ENCODE measurements around the gene ASPSCR1. TPM values are rescaled to one million over a fixed set of nuclear protein-coding genes. Genes with fewer than 3 reads are reported as not detected.

ASPSCR1 gene
- total and polyA plus RNA-seq, 2 of the 13 experiments (the other 11 are each of a cell fraction or from before 2014, with no cell fraction given): 274 to 314 TPM

DNA sequence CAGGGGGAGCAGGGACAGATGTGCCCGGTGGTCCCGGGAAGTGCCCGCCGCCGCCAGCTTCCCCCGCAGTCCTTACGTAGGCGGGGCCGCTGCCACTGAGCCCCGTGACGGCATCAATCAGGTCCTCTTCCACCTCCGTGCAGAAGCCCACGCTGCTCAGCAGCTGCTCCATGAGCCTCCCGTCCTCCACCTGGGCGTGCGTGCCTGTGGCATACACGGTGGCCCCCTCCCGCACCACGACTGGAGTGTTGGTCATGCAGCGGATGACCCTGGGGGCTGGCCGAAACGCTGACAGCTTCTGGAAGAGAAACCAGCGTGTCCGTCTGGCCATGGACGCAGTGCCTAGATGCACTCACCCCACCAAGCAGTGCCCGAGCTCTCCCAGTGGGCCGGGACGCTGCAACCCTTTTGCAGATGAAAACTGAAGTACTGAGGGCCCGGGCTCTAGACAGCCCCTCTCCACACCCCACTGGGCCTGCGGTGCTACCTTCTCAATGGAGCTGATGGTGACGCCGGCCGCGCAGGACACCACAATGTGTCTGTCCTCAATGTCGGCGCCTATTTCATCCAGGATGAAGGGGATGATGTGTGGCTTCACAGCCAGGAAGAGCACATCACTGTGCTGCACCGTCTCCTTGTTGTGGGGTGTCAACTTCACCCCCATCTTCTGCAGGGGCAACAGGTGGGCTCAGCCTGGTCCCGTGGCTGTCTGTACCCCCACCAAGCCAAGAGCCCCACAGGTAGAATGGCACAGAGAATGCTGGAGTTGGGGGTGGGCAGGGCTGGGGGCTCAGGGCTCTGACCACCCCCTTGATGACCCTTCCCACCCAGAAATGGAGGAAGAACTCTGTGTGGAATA is 42.4 kb upstream of the ASPSCR1 start:
- Histone ChIP-seq H4K20me1 (ENCODE audit: insufficient read depth, low read length) (peaks cover 5% of the 10 kb centered on the region; the same call in 1 of the 2 replicates), H3K79me2 (ENCODE audit: insufficient read depth, low read length) (peaks cover 19% of the 10 kb centered on the region), H3K27ac (ENCODE audit: extremely low read length, insufficient read depth, low read length) (no peak overlapping the region), H3K9ac (ENCODE audit: insufficient read depth, low read depth, low read length) (peak overlapping the region; percentile 83; the same call in 1 of the 2 replicates), H3K27me3 (ENCODE audit: control insufficient read depth in 1 of 2, insufficient read depth in 2 of 2, low read length in 2 of 2) (peaks cover 9 to 21% of the 10 kb centered on the region in 2 experiments; a peak in 4 of 5 replicates), H3K4me3 (replicated peaks in 1 of 3; ENCODE audit: insufficient read depth in 1 of 3, low read depth in 2 of 3, low read length in 3 of 3) (peak overlapping the region in 1 of 3 experiments; percentile 88; a peak in 2 of 6 replicates), H3K4me2 (ENCODE audit: low read depth, low read length) (peak overlapping the region; percentile 86), H2AFZ (ENCODE audit: low read length) (no peak overlapping the region), H3K36me3 (replicated peaks in 1 of 2; ENCODE audit: control insufficient read depth in 1 of 2, insufficient read depth in 2 of 2, low read length in 2 of 2) (peaks cover 11 to 28% of the 10 kb centered on the region in 2 experiments), H3K4me1 (ENCODE audit: insufficient read depth, low read length) (peaks cover 58% of the 10 kb centered on the region), H3K9me3 (ENCODE audit: low read length) (no peaks in the 10 kb centered on the region)
- no peak for ATAC-seq
- 97% methylated on average over 34 of the region's 38 CpGs for WGBS (ENCODE audit: low lambda C conversion rate)
- intact Hi-C loops (cut with micrococcal nuclease; ENCODE audit: unreplicated experiment) (no loop called here), in situ Hi-C loops (cut with HindIII; ENCODE audit: extremely low pct_ligation_motif_present, low pct_unique_long_range_greater_than_20kb) (no loop called here)
- DNase-seq (ENCODE audit: low spot score): no peak
- no peak for FAIRE-seq
- POLR2A ChIA-PET: interaction anchor here (0.7 to 4.0 kb wide), 5 partner anchors 9 to 88 kb away, joined by 3 to 71 read pairs (median 13); partner anchors contain the start of genes CENPX, LRRC45, MAFG and SIRT7
- CTCF ChIA-PET (ENCODE audit: low intra/inter-chr PET ratio, low total read pairs): no interaction called here
- no TSS peak for BruUV-seq (replicated peaks)
- 0 out of 2 replicates have a peak, but pooled peaks have one; percentile 34 for TF ChIP-seq ZC3H13 (CRISPR knock-in tag; IDR thresholded peaks at IDR 0.05)
- 0 out of 2 replicates have a peak, but pooled peaks have one; percentile 59 for TF ChIP-seq ZNF343 (CRISPR knock-in tag; IDR thresholded peaks at IDR 0.05)
- TF ChIP-seq, protein P1, sequence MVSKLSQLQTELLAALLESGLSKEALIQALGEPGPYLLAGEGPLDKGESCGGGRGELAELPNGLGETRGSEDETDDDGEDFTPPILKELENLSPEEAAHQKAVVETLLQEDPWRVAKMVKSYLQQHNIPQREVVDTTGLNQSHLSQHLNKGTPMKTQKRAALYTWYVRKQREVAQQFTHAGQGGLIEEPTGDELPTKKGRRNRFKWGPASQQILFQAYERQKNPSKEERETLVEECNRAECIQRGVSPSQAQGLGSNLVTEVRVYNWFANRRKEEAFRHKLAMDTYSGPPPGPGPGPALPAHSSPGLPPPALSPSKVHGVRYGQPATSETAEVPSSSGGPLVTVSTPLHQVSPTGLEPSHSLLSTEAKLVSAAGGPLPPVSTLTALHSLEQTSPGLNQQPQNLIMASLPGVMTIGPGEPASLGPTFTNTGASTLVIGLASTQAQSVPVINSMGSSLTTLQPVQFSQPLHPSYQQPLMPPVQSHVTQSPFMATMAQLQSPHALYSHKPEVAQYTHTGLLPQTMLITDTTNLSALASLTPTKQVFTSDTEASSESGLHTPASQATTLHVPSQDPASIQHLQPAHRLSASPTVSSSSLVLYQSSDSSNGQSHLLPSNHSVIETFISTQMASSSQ (IDR thresholded peaks at IDR 0.05; ENCODE audit: low read depth): no peak
- TF ChIP-seq, protein P1 (CRISPR knock-in tag; IDR thresholded peaks at IDR 0.05; ENCODE audit: borderline replicate concordance): 0 out of 2 replicates have a peak, but pooled peaks have one; percentile 13
- 0 out of 2 replicates have a peak, but pooled peaks have one; percentile 49 for TF ChIP-seq WIZ (CRISPR knock-in tag; IDR thresholded peaks at IDR 0.05)
- no peak for TF ChIP-seq KDM2A (CRISPR knock-in tag; IDR thresholded peaks at IDR 0.05; ENCODE audit: borderline replicate concordance, low read depth)
- 0 out of 2 replicates have a peak, but pooled peaks have one; percentile 26 for TF ChIP-seq ZFX (CRISPR knock-in tag; IDR thresholded peaks at IDR 0.05; ENCODE audit: low read depth)
- TF ChIP-seq, protein P2, sequence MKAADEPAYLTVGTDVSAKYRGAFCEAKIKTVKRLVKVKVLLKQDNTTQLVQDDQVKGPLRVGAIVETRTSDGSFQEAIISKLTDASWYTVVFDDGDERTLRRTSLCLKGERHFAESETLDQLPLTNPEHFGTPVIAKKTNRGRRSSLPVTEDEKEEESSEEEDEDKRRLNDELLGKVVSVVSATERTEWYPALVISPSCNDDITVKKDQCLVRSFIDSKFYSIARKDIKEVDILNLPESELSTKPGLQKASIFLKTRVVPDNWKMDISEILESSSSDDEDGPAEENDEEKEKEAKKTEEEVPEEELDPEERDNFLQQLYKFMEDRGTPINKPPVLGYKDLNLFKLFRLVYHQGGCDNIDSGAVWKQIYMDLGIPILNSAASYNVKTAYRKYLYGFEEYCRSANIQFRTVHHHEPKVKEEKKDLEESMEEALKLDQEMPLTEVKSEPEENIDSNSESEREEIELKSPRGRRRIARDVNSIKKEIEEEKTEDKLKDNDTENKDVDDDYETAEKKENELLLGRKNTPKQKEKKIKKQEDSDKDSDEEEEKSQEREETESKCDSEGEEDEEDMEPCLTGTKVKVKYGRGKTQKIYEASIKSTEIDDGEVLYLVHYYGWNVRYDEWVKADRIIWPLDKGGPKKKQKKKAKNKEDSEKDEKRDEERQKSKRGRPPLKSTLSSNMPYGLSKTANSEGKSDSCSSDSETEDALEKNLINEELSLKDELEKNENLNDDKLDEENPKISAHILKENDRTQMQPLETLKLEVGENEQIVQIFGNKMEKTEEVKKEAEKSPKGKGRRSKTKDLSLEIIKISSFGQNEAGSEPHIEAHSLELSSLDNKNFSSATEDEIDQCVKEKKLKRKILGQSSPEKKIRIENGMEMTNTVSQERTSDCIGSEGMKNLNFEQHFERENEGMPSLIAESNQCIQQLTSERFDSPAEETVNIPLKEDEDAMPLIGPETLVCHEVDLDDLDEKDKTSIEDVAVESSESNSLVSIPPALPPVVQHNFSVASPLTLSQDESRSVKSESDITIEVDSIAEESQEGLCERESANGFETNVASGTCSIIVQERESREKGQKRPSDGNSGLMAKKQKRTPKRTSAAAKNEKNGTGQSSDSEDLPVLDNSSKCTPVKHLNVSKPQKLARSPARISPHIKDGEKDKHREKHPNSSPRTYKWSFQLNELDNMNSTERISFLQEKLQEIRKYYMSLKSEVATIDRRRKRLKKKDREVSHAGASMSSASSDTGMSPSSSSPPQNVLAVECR (CRISPR knock-in tag; IDR thresholded peaks at IDR 0.05; ENCODE audit: borderline replicate concordance): 0 out of 2 replicates have a peak, but pooled peaks have one; percentile 13
- peak; percentile 77 for TF ChIP-seq RBFOX2 (IDR thresholded peaks at IDR 0.05; ENCODE audit: low read depth, low read length)
- no peak for TF ChIP-seq ZNF382 (CRISPR knock-in tag; IDR thresholded peaks at IDR 0.05; ENCODE audit: borderline replicate concordance)
- TF ChIP-seq NONO (IDR thresholded peaks at IDR 0.05): no peak
- TF ChIP-seq NONO (CRISPR knock-in tag; conservative IDR thresholded peaks at IDR 0.05): 0 out of 2 replicates have a peak, but pooled peaks have one; percentile 11
- 0 out of 2 replicates have a peak, but pooled peaks have one; percentile 34 for TF ChIP-seq SSRP1 (CRISPR knock-in tag; IDR thresholded peaks at IDR 0.05)
- peak; percentile 70; the same call in 1 of the 2 replicates for TF ChIP-seq AKAP8 (CRISPR knock-in tag; IDR thresholded peaks at IDR 0.05)
